HepG2 (cell line): ENCODE measurements around the gene HOXA5. TPM values are rescaled to one million over a fixed set of nuclear protein-coding genes. Genes with fewer than 3 reads are reported as not detected.

ENCODE experiments used
- HNF1B ChIP-seq: sonication (generic); formaldehyde crosslinking; IDR thresholded peaks from 2 replicates; pipeline ENCODE4 v1.5.1; 2020; ENCODE audit warnings: mild to moderate bottlenecking, moderate library complexity, missing genetic modification reagents
- HNF4G ChIP-seq, 2 experiments: sonication (generic) in 1 of 2; formaldehyde crosslinking in 1 of 2; IDR thresholded peaks; 2 replicates each; pipeline versions ENCODE4 v1.4.0 to v1.6.1; 2011 to 2020; ENCODE audit warnings: borderline replicate concordance in 2 of 2, low read depth in 2 of 2, mild to moderate bottlenecking in 2 of 2, low read length in 1 of 2, missing genetic modification reagents in 1 of 2, moderate library complexity in 1 of 2
- HOXA7 ChIP-seq: sonication (generic); formaldehyde crosslinking; IDR thresholded peaks from 2 replicates; pipeline ENCODE4 v1.8.1; 2022; ENCODE audit warnings: mild to moderate bottlenecking, missing genetic modification reagents, moderate library complexity
- NFE2L1 ChIP-seq: sonication (generic); formaldehyde crosslinking; IDR thresholded peaks from 2 replicates; pipeline ENCODE4 v1.4.0; 2020; ENCODE audit warnings: missing genetic modification reagents, mild to moderate bottlenecking, borderline replicate concordance
- NPAS2 ChIP-seq: sonication (generic); formaldehyde crosslinking; IDR thresholded peaks from 2 replicates; pipeline ENCODE4 v1.8.0; 2022; ENCODE audit warnings: mild to moderate bottlenecking, missing genetic modification reagents, borderline replicate concordance
- PAX8 ChIP-seq: sonication (generic); formaldehyde crosslinking; IDR thresholded peaks from 2 replicates; pipeline ENCODE4 v1.8.0; 2022; ENCODE audit warnings: mild to moderate bottlenecking, missing genetic modification reagents, borderline replicate concordance
- SNAPC4 ChIP-seq: sonication (generic); formaldehyde crosslinking; IDR thresholded peaks from 2 replicates; pipeline ENCODE4 v1.4.0; 2020; ENCODE audit warnings: mild to moderate bottlenecking, missing genetic modification reagents
- TBX3 ChIP-seq: fragments of 450-650 bp; IDR thresholded peaks from 2 replicates; pipeline ENCODE4 v1.6.1; 2017; ENCODE audit warnings: antibody characterized with exemption, mild to moderate bottlenecking, inconsistent platforms, borderline replicate concordance
- ZNF225 ChIP-seq: sonication (generic); formaldehyde crosslinking; IDR thresholded peaks from 2 replicates; pipeline ENCODE4 v1.4.0; 2020; ENCODE audit warnings: mild to moderate bottlenecking, missing genetic modification reagents
- ZNF251 ChIP-seq: sonication (generic); formaldehyde crosslinking; IDR thresholded peaks from 2 replicates; pipeline ENCODE4 v1.9.0; 2021; ENCODE audit warnings: mild to moderate bottlenecking, missing genetic modification reagents
- ZNF589 ChIP-seq: sonication (generic); formaldehyde crosslinking; conservative IDR thresholded peaks from 2 replicates; pipeline ENCODE4 v1.8.0; 2022; ENCODE audit warnings: mild to moderate bottlenecking, moderate library complexity, missing genetic modification reagents
- polyA plus RNA-seq, 8 experiments: library from polyadenylated mRNA; depleted of rRNA in 3 of 8; stranded (reverse) in 7 of 8; unstranded in 1 of 8; fragments of >200 nt; fragmentation: Illumina TruSeq in 4 of 8; extraction: Trizol in 4 of 8; gene quantifications; 2 replicates each; pipeline versions ENCODE4 v1.2.1 to v1.2.3, GENCODE V29; 2011 to 2016; ENCODE audit warnings: low read depth in 4 of 8, missing spikeins in 1 of 8, mixed read lengths in 1 of 8; ENCODE audit not compliant: insufficient read depth in 1 of 8
- total RNA-seq, 5 experiments: library from RNA; depleted of rRNA; stranded (reverse); fragments of >200 nt; fragmentation: Illumina TruSeq; extraction: Trizol; gene quantifications; 2 replicates each; pipeline ENCODE4 v1.2.3, GENCODE V29; 2016; ENCODE audit warnings: low read depth in 1 of 5

Gene HOXA5
- total and polyA plus RNA-seq, 2 of the 13 experiments (the other 11 are each of a cell fraction or from before 2014, with no cell fraction given) = 3.2 to 3.6 TPM

- TF ChIP-seq SNAPC4 = no peak
- no peak for TF ChIP-seq ZNF589 (CRISPR knock-in tag)
- no peak for TF ChIP-seq HNF1B (CRISPR knock-in tag)
- no peak for TF ChIP-seq ZNF225 (CRISPR knock-in tag)
- no peak for TF ChIP-seq HOXA7
- no peak for TF ChIP-seq PAX8
- no peak for TF ChIP-seq TBX3
- no peak for TF ChIP-seq HNF4G (IDR thresholded peaks at IDR 0.05; ENCODE audit: borderline replicate concordance, low read depth, low read length)
- no peak for TF ChIP-seq HNF4G (CRISPR knock-in tag; IDR thresholded peaks at IDR 0.05; ENCODE audit: borderline replicate concordance, low read depth)
- no peak for TF ChIP-seq NPAS2 (CRISPR knock-in tag)
- no peak for TF ChIP-seq NFE2L1
- no peak for TF ChIP-seq ZNF251
- TF ChIP-seq, all 625 proteins: peak for 0
These were observed 1.3 kb upstream of the HOXA5 start (continued) for GRCh38 chr7:27144781-27145164.
